IPS DF 6.9 (cell line): Measurements from ENCODE around the gene CXCL9.
"Not testable (repeated sequence)": the region's sequence is repeated elsewhere in the genome, so short reads cannot be mapped to it uniquely, and the experiment has no call there.

Experiments used
- DNase-seq: peaks from one replicate; pipeline ENCODE4 v3.0.0-alpha.2; 2013; ENCODE audit warnings: low read depth, low spot score
- H3K27ac ChIP-seq: one replicate; pipeline ENCODE4 v1.5.1; 2013; ENCODE audit warnings: low read length, control low read depth
- H3K27me3 ChIP-seq: 2 replicates; pipeline ENCODE4 v1.6.1; 2013; ENCODE audit warnings: mild to moderate bottlenecking, low read length; ENCODE audit not compliant: control insufficient read depth, insufficient read depth
- H3K36me3 ChIP-seq: 2 replicates; pipeline ENCODE4 v1.6.1; 2013; ENCODE audit warnings: low read length; ENCODE audit not compliant: control insufficient read depth, insufficient read depth
- H3K4me1 ChIP-seq: 2 replicates; pipeline ENCODE4 v1.6.1; 2013; ENCODE audit warnings: low read length; ENCODE audit not compliant: control insufficient read depth, insufficient read depth
- H3K4me3 ChIP-seq: 2 replicates; pipeline ENCODE4 v1.5.1; 2013; ENCODE audit warnings: mild to moderate bottlenecking, low read length
- H3K9me3 ChIP-seq: 2 replicates; pipeline ENCODE4 v1.6.1; 2013; ENCODE audit warnings: low read length, inconsistent platforms; ENCODE audit not compliant: control insufficient read depth, insufficient read depth
- WGBS: extraction: QIAGEN DNeasy Blood & Tissue Kit; methylation state at CpG from one replicate; pipeline ENCODE4 v1.1.7; 2013; ENCODE audit warnings: mixed read lengths, missing lambda C conversion rate; ENCODE audit not compliant: insufficient read length, insufficient coverage; 5-methylcytosine and 5-hydroxymethylcytosine counted together

The CXCL9 gene

DNA sequence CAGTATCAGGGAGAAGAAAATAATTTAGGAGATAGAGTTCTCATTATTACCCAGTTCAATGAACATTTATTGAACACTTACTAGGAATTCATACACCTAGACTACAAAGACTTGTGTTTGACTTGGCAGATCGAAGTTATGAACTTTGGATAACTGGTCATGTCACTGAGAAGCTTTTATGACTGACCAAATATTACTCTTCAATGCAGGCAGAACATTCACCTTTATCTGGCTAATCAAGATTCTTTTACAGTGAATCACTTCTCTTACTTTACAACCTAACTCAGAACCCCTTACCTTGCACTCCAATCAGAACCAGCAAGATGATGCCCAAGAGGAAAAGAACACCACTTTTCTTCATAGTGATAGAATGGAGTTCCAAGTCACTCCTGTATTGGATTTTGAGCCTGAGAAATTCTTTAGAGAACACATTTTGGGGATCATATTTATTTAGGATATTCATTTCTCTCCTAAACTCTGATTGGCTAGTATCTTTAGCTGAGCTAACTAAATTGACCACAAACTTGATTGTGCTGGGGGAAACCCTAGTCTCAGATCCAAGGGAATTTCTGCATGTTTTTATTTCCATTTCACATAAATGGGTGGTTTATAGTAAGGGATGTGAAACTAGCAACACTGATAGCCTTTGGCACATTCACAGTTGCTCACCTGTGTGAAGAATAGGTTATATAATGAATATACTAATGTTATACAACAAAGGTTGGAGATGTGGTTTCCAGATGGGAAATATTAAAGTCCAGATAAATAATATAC, at the start of gene CXCL9:
Gene CXCL9 (minus strand): TSS at position 421 of the 774 bp plus-strand sequence. CDS start 60 bp downstream, at position 361.
- Histone ChIP-seq H3K27ac (no peak within 1 kb of the TSS), H3K9me3 (no peaks in the 10 kb centered on the region), H3K36me3 (no peaks in the 10 kb centered on the region), H3K4me3 (no peak within 1 kb of the TSS), H3K27me3 (no peaks in the 10 kb centered on the region), H3K4me1 (no peaks in the 10 kb centered on the region; the same call in 1 of the 2 replicates)
- WGBS = no CpG with 5 or more reads among the region's 1 CpG
- no peak for DNase-seq

DNA sequence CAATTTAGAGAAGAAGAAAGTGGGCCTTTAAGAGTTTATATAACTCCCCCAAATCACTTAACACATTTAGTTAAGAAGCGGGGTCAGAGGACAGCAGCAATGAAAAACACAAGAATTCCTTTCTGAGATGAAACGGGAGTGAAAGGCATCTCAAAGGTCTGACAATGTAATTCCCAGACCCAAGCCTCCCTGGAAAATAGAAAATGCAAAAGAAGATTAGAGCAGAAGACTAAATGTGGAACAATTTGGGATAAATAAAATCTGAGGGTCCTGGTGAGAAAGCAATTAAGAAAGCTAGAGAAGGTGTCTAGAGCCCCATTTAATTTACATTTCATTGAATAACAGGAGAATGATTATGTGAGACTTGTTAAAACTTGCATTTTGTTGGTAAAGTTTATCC, 48.1 kb upstream of the CXCL9 start:
- WGBS = no CpG with 5 or more reads among the region's 2 CpGs
- no peaks in the 10 kb centered on the region for H3K36me3 ChIP-seq
- peaks cover 2% of the 10 kb centered on the region; the same call in 1 of the 2 replicates for H3K4me1 ChIP-seq
- no peaks in the 10 kb centered on the region for H3K27me3 ChIP-seq
- H3K9me3 ChIP-seq = no peaks in the 10 kb centered on the region
- no peak for DNase-seq
- no peak overlapping the region for H3K27ac ChIP-seq
- H3K4me3 ChIP-seq = no peak overlapping the region

DNA sequence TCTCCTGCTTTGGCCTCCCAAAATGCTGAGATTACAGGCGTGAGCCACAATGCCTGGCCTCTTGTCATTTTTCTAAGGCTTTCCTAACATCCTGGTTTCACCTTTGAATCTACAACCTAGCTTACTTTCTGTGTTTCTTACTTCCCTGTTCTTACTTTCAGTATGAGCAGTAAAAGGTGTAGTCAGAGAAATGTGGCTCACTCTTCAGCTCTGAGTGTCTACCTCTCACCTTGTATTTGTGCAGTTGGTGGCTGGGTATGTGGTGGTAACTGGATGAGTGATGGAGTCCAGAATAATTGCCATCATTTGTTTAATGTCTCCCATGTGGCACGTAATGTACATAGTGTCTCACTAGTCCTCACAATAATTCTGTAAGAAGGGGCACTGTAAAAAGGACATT, 47.7 kb upstream of the CXCL9 start:
- WGBS = no CpG with 5 or more reads among the region's 2 CpGs
- H3K4me1 ChIP-seq = peaks cover 2% of the 10 kb centered on the region; the same call in 1 of the 2 replicates
- H3K36me3 ChIP-seq = no peaks in the 10 kb centered on the region
- DNase-seq = no peak
- H3K27me3 ChIP-seq = no peaks in the 10 kb centered on the region
- no peaks in the 10 kb centered on the region for H3K9me3 ChIP-seq
- H3K27ac ChIP-seq = no peak overlapping the region
- H3K4me3 ChIP-seq = no peak overlapping the region

GRCh38 chr4:76053730-76054129, 46.4 kb upstream of the CXCL9 start:
- H3K4me3 ChIP-seq = no peak overlapping the region
- WGBS = no CpG with 5 or more reads among the region's 4 CpGs
- no peak overlapping the region for H3K27ac ChIP-seq
- peaks cover 2% of the 10 kb centered on the region; the same call in 1 of the 2 replicates for H3K4me1 ChIP-seq
- DNase-seq = no peak
- no peaks in the 10 kb centered on the region for H3K36me3 ChIP-seq
- H3K9me3 ChIP-seq = no peaks in the 10 kb centered on the region
- H3K27me3 ChIP-seq = no peaks in the 10 kb centered on the region

DNA sequence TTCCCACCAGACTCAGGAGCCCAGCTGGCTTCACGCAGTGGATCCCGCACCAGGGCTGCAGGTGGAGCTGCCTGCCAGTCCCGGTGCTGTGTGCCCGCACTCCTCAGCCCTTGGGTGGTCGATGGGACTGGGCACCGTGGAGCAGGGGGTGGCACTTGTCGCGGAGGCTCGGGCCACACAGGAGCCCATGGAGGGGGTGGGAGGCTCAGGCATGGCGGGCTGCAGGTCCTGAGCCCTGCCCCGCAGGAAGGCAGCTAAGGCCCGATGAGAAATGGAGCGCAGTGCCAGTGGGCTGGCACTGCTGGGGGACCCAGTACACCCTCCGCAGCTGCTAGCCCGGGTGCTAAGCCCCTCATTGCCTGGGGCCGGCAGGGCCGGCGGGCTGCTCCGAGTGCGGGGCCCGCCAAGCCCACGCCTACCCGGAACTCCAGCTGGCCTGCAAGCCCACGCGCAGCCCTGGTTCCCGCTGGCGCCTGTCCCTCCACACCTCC, 43.3 kb upstream of the CXCL9 start:
- WGBS = no CpG with 5 or more reads among the region's 27 CpGs
- H3K9me3 ChIP-seq = not testable (repeated sequence)

GRCh38 chr4:76049860-76050416, 42.6 kb upstream of the CXCL9 start:
- H3K4me3 ChIP-seq, H3K4me1 ChIP-seq: not testable (repeated sequence)
- no CpG with 5 or more reads among the region's 17 CpGs for WGBS

More for the DNA sequence above, 43.3 kb upstream of the CXCL9 start:
- DNase-seq, H3K27me3 ChIP-seq, H3K4me1 ChIP-seq, H3K27ac ChIP-seq, H3K36me3 ChIP-seq, H3K4me3 ChIP-seq: not testable (repeated sequence)

DNA sequence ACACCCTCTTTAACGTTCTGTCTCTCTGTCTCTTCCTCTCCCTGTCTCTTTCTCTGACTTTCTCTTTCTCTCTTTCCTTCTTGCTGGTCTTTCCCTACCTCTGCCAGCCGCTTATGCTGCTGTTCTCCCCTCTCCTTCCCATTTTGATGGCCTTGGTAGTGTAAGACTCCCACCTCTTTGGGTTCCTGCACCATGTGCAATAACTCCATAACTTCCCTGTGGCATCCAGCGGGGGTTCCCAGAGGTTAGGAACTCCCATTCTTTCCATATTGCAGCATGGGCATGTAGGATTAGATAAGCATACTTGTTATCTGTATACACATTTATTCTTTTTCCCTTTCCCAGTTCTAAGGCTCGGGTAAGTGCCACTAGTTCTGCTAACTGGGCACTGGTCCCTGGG, 37.4 kb upstream of the CXCL9 start:
- DNase-seq, H3K36me3 ChIP-seq, H3K27ac ChIP-seq, H3K27me3 ChIP-seq, H3K9me3 ChIP-seq, H3K4me1 ChIP-seq, H3K4me3 ChIP-seq: not testable (repeated sequence)
- WGBS = no CpG with 5 or more reads among the region's 4 CpGs

More at GRCh38 chr4:76049860-76050416, 42.6 kb upstream of the CXCL9 start:
- not testable (repeated sequence) for H3K27ac ChIP-seq, DNase-seq, H3K36me3 ChIP-seq, H3K27me3 ChIP-seq, H3K9me3 ChIP-seq

DNA sequence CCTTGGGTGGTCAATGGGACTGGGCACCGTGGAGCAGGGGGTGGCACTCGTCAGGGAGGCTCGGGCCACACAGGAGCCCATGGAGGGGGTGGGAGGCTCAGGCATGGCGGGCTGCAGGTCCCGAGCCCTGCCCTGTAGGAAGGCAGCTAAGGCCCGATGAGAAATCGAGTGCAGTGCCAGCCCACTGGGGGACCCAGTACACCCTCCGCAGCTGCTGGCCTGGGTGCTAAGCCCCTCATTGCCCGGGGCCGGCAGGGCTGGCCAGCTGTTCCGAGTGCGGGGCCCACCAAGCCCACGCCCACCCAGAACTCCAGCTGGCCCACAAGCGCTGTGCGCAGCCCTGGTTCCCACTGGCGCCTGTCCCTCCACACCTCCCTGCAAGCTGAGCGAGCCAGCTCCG, 36.0 kb upstream of the CXCL9 start:
- not testable (repeated sequence) for H3K4me1 ChIP-seq, H3K27me3 ChIP-seq, DNase-seq, H3K36me3 ChIP-seq, H3K9me3 ChIP-seq, H3K4me3 ChIP-seq, H3K27ac ChIP-seq
- WGBS = no CpG with 5 or more reads among the region's 18 CpGs

DNA sequence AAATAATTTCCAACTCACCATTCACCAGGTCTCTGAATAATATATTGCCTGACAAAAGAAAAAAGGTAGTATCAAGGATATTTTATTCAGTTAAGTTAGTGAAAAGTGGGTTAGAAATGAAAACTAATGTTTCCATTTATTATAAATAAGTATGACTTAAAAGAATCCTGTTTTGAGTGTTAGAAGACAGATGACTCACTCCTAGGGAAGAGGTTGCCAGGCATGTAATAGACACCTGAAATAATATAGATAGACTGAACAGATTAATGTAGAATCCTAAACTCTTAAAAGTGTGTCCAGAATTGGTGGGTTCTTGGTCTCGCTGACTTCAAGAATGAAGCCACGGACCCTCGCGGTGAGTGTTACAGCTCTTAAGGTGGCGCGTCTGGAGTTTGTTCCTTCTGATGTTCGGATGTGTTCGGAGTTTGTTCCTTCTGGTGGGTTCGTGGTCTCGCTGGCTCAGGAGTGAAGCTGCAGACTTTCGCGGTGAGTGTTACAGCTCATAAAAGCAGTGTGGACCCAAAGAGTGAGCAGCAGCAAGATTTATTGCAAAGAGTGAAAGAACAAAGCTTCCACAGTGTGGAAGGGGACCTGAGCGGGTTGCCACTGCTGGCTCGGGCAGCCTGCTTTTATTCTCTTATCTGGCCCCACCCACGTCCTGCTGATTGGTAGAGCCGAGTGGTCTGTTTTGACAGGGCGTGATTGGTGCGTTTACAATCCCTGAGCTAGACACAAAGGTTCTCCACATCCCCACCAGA, 35.1 kb upstream of the CXCL9 start:
- not testable (repeated sequence) for H3K27me3 ChIP-seq, H3K36me3 ChIP-seq, H3K4me1 ChIP-seq, H3K27ac ChIP-seq, H3K4me3 ChIP-seq, DNase-seq, H3K9me3 ChIP-seq
- WGBS = no CpG with 5 or more reads among the region's 18 CpGs

DNA sequence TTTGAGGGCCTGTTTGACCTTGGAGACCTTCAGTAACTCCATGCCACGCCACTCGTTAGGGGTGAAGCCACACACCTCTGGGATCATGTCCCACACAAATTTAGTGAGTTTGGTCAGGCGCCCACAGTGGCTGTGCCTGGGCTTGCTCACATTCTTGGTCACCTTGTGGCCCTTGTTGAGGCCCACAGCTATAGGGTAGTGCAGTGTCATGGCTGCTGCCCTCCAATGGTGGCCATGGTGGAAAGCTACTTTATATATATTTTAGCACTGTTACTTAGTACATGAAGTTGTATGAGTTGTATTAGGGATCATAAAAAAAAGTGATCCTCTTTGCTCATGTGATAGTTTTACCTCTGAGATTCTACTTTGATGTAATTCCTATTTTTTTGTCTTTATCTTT, 29.5 kb upstream of the CXCL9 start:
- H3K4me1 ChIP-seq = no peaks in the 10 kb centered on the region
- no peaks in the 10 kb centered on the region for H3K27me3 ChIP-seq
- no CpG with 5 or more reads among the region's 3 CpGs for WGBS
- H3K27ac ChIP-seq = no peak overlapping the region
- no peaks in the 10 kb centered on the region for H3K36me3 ChIP-seq
- DNase-seq = no peak
- no peaks in the 10 kb centered on the region for H3K9me3 ChIP-seq
- H3K4me3 ChIP-seq = no peak overlapping the region
